ENCODE results near the gene PRXL2B.

Gene PRXL2B

DNA sequence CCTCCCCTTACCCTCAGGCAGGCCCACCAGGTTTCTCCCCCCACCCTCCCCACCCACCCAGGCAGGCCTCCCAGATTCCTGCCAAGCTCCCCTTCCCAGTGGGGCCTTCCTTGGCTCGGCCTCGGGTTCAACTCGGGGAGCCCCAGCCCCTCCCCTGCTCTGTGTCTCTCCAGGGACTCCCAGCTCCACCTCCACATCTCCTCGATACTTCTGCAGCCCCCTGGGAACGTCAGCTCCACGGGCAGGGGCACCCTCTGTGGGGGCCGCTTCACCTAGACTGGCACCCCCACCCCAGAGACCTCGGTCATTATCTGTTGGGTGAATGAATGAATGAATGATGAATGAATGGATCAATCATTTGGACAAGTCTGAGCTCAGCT is 45.5 kb downstream of the PRXL2B start:
- TF ChIP-seq TAF1 (IDR thresholded peaks at IDR 0.05; ENCODE audit: borderline replicate concordance, low read depth, low read length) (no peak), POLR2A (IDR thresholded peaks at IDR 0.05; ENCODE audit: low read depth, low read length) (no peak), POLR2AphosphoS5 (IDR thresholded peaks at IDR 0.05; ENCODE audit: low read depth, low read length) (no peak)
- DNase-seq (ENCODE audit: insufficient read length) (no peak), FAIRE-seq (no peak)

DNA sequence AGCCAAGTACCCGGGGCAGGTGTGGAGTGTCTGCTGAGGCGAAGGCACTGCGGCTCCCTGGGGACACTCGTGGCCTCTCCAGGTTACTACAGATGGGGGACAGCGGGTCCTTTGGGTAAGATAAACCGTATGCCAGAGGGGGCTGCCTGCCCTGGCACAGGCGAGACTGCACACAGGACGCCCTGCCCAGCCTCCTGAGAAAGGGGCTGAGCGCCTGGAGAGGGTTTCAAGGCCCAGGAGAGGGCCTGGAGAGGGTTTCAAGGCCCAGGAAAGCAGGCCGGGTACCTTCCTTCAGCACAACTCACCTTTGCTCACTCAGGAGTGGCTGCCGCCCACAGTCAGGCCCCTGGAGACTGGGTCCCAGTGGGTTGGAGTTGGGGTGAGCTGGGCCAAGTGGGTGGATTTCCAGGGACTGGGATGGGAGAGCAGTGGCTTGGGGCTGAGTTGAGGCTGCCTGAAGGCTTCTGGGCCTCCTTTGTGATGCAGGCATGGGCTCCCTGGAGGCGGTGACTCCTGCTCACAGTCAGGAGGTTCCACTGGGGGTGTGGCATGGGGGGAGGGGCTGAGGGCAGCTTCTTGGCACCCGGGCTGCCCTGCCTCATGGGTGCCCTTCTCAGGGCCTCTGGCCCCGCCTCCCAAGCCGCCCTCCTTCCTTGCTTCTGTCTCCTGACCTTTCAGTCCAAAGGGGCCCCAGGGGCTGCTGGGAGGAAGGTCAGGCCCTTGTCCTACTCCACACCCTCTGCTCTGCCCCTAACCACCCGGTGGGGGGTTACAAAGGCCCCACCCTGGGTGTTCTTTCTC is 46.2 kb downstream of the PRXL2B start, which contains the start of gene MMEL1:
Gene MMEL1 (minus strand): TSS at position 456 of the 801 bp plus-strand sequence. CDS start 3,532 bp downstream, outside the sequence.
- DNase-seq (ENCODE audit: insufficient read length): no peak
- no peak for TF ChIP-seq TAF1 (IDR thresholded peaks at IDR 0.05; ENCODE audit: borderline replicate concordance, low read depth, low read length)
- no peak for TF ChIP-seq POLR2AphosphoS5 (IDR thresholded peaks at IDR 0.05; ENCODE audit: low read depth, low read length)
- no peak for FAIRE-seq

DNA sequence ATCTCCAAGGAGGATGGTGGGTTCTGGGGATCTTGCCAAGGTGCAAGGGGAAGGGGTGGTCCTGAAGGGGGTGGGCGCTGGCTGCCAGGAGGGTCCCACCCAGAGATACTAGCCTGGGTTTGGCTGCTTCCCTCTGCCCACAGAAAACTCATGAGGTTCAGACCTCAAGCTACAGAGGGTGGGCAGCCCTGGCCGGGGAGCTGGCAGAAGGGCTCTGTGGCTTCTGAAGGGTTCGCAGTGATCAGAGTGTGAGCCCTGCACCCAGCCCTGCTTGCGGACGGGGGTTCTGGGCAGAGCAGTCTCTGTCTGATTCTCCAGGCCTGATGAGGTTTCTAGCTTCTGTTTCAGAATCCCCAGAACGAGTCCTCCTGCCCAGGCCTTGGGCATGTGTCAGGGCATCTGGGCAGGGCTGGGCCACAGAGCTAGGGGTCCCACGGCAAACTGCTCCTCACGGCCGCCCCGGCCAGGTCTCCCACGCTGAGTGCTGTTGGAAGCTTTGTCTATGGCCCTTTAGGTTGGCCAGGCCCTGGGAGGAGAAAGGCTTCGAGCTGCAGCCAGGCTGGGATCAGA is 46.9 kb downstream of the PRXL2B start:
- TF ChIP-seq POLR2AphosphoS5 (IDR thresholded peaks at IDR 0.05; ENCODE audit: low read depth, low read length) (no peak), TAF1 (IDR thresholded peaks at IDR 0.05; ENCODE audit: borderline replicate concordance, low read depth, low read length) (no peak), POLR2A (IDR thresholded peaks at IDR 0.05; ENCODE audit: low read depth, low read length) (no peak)
- DNase-seq (ENCODE audit: insufficient read length) (no peak), FAIRE-seq (no peak)

DNA sequence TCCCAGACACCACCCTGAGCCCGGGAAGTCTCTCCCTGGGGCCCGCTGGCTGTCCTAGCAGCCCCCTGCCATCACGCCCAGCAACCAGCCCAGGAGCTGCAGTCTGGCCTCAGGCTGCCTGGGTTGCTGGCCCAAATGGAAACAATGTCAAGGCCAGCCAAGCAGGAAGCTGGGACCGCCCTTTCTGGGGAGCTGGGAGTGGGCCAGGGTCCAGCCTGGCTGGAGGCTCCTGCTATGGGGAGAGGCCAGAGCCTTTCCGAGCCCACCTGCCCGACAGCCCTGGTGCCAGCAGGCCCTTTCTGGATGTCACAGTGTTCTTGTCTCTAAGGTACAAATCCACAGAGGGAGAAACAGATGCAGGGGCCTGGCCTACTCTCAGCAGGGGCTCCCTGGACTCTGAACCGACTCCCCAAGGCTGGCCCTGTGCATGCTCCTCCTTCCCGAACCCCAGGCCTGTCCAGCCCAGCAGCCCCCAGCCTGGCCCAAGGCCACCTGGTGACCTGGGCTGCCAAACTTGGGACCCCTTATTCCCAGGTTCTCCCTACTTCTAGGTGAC is 47.4 kb downstream of the PRXL2B start:
- TF ChIP-seq POLR2A (IDR thresholded peaks at IDR 0.05; ENCODE audit: low read depth, low read length) (no peak), POLR2AphosphoS5 (IDR thresholded peaks at IDR 0.05; ENCODE audit: low read depth, low read length) (no peak), TAF1 (IDR thresholded peaks at IDR 0.05; ENCODE audit: borderline replicate concordance, low read depth, low read length) (no peak)
- DNase-seq (ENCODE audit: insufficient read length): no peak
- FAIRE-seq: no peak

DNA sequence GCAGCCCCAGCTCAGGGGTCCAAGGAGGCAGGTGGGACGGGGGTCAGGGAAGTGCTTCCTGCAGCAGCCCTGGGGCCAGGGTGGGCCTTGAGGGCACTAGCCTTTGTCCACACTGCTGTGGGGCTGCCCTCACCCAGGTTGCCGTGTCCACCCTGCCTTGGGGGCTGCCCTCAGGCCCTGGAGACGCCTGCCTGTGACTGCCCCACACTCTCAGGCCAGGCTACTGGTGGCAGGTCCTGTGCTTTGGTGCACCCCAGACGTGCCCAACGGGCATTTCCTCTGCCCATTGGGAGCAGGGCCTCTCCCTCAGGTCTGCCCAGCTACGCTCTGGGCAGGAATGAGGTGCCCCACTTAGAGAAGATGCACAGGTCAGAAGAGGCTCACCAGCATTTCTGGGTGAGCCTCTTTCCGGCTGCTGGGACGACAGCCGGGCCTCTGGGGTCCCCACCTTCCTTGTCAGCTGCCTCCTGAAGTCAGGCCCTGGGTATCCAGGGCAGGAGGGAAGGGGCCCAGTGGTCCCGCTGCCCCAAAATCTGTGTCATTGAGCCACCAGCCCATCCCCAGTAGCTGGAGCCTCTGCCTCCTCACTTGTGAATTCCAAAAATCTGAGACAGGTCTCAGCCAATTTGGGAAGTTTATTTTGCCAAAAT is 48.9 kb downstream of the PRXL2B start:
- no peak for FAIRE-seq
- DNase-seq (ENCODE audit: insufficient read length): no peak
- TF ChIP-seq TAF1 (IDR thresholded peaks at IDR 0.05; ENCODE audit: borderline replicate concordance, low read depth, low read length) (no peak), POLR2AphosphoS5 (IDR thresholded peaks at IDR 0.05; ENCODE audit: low read depth, low read length) (no peak), POLR2A (IDR thresholded peaks at IDR 0.05; ENCODE audit: low read depth, low read length) (no peak)

DNA sequence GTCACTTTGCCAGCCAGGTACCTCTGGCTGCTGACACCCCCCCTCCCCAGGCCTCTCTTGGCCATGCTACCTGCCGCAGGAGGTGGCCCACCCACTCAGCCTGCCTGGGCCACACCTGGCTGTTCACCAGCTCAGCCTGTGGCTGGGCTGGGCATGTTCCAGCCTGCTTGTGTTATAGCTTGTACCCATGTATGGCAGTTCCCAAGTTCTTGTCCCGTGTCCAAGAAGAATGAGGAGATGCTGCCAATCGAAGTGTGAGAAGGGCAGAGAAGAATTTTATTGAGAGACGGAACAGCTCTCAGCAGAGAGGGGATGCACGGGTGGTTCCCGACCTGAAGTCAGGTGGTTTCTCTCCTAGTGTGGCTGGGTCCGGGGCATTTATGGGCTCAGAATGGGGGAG is 50.2 kb downstream of the PRXL2B start:
- FAIRE-seq (no peak), DNase-seq (ENCODE audit: insufficient read length) (no peak)
- TF ChIP-seq POLR2A (IDR thresholded peaks at IDR 0.05; ENCODE audit: low read depth, low read length): no peak
- TF ChIP-seq TAF1 (IDR thresholded peaks at IDR 0.05; ENCODE audit: borderline replicate concordance, low read depth, low read length): no peak
- TF ChIP-seq POLR2AphosphoS5 (IDR thresholded peaks at IDR 0.05; ENCODE audit: low read depth, low read length): no peak

DNA sequence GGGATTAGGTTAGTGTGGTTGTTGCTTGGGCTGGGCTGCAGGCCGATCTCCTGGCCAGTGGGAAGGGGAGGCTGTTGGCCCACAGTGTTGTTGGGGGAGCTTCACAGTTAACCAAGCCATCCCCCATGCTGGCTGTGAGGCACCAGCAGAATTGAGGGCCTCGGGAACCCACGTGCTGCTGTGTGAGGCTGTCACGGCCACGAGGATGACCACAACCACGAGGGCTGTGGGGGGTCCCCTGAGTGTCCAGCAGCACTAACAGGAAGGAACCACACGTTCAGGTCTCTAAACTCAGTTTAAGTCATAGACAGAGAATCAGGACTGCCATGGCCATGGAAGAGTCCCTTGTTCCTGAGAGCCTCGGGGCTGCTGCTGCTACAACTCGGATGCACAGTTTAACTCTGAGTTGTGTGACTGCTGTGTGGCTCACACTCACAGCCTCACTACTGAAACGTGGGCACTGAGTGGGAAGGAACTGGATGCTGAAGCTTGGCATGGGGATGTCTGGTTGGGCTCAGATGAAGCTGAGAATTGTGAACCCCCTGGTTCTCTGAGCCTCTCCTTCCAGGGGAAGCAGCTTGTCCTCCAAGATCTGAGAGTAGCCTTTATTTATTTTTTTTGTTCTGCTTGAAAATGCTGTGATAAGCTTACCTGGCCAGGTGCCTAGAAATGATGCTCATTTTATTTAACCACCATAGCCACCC is 51.0 kb downstream of the PRXL2B start:
- FAIRE-seq (no peak), DNase-seq (ENCODE audit: insufficient read length) (no peak)

DNA sequence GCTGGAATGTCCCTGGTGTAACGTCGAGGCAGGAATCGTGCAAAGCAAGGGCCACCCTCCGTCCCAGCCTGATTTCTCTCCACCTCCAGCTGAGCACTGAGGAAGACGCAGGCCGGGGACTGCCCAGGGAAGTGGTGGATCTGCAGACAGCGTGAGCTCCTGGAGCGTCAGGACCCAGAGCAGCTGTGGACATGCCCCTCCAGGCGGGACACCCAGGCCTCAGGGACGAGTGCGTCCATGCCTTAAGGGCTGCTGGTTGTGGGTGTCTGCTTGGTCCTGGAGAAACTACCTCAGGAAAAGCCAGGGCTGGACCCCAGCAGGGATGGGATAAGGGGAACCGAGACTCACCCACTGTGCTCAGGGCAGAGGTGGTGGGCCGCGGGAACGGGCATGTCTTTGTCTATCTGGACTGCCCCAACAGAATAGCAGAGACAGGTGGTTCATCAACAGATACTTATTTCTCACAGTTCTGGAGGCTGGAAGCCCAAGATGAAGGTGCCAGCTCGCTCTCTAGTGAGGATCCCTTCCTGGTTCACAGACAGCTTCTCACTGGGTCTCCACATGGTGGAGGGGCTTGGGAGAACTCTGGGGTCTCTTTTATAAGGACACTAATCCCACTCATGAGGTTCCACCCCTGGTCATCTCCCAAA is 52.0 kb downstream of the PRXL2B start:
- DNase-seq (ENCODE audit: insufficient read length): no peak
- FAIRE-seq: no peak
- TF ChIP-seq POLR2AphosphoS5 (IDR thresholded peaks at IDR 0.05; ENCODE audit: low read depth, low read length): no peak
- TF ChIP-seq TAF1 (IDR thresholded peaks at IDR 0.05; ENCODE audit: borderline replicate concordance, low read depth, low read length): no peak

More for the DNA sequence above, 51.0 kb downstream of the PRXL2B start:
- TF ChIP-seq POLR2AphosphoS5 (IDR thresholded peaks at IDR 0.05; ENCODE audit: low read depth, low read length): no peak
- TF ChIP-seq TAF1 (IDR thresholded peaks at IDR 0.05; ENCODE audit: borderline replicate concordance, low read depth, low read length): no peak
- TF ChIP-seq POLR2A (IDR thresholded peaks at IDR 0.05; ENCODE audit: low read depth, low read length): no peak

DNA sequence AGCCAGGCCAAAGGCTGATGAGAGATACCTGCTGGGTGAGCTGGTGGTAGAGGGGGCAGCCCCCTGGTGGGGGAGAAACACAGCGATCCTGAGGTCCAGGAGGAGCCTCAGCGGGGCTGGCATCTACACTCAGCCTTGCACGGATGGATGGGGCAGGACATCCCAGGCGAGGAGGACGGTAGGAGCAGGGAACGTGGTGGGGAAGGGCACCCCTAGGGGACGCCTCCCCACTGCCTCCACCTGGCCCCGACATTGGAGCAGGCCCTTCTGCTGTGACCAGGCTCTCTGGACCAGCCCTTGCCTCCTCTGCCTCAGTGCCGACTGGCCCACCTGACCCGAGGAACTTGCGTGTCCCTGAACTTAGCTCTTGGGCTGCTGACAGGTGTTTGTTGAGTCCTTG is 52.6 kb downstream of the PRXL2B start:
- TF ChIP-seq POLR2A (IDR thresholded peaks at IDR 0.05; ENCODE audit: low read depth, low read length): no peak
- no peak for TF ChIP-seq POLR2AphosphoS5 (IDR thresholded peaks at IDR 0.05; ENCODE audit: low read depth, low read length)
- no peak for TF ChIP-seq TAF1 (IDR thresholded peaks at IDR 0.05; ENCODE audit: borderline replicate concordance, low read depth, low read length)
- no peak for DNase-seq (ENCODE audit: insufficient read length)
- no peak for FAIRE-seq

DNA sequence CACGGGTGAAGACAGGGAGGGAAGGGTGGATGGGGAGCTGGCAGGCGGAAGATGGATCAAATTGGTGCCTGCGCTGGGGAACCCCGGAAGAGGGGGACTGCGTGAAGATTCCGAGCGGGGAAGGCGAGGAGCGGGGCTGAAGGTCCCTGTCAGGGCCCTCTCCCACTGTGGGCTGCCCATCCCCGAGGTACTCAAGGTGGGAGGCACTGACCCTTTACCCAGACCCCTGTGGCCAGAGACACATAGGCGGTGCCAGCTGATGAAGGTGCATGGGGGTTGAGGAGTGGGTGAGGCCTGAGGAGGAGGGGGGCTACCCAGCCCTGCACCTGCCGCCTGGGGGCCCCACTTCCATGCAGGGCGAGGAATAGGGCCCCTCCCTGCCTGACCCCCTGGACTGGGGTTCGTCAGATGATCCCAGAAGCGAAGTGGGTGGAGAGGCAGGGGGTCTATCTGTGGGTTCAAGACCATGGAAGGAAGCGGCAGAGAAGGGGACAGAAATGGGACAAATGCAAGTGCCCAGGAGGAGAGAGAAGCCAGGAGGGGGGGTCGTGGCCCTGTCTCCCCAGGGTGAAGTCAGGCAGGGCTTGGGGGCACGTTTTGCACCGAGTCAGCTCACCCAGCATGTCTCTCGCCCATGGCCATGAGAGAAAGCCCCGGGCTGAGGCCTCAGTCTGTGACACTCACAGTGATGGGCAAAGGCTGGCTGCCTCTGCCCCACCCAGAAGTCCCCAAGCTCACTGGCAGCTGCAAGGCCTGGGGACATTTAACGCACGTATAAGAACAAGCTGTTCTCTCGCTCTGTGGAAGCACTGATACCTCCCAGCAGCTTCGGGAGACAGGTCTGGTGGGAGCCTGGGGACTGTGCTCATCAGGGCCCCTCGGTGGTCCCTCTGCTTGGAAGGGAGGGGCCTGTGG is 53.3 kb downstream of the PRXL2B start:
- FAIRE-seq: no peak
- no peak for DNase-seq (ENCODE audit: insufficient read length)
- TF ChIP-seq TAF1 (IDR thresholded peaks at IDR 0.05; ENCODE audit: borderline replicate concordance, low read depth, low read length) (no peak), POLR2A (IDR thresholded peaks at IDR 0.05; ENCODE audit: low read depth, low read length) (no peak), POLR2AphosphoS5 (IDR thresholded peaks at IDR 0.05; ENCODE audit: low read depth, low read length) (no peak)
